GM12801 (cell line): ENCODE measurements around the gene C22orf15.

ENCODE experiments used
- TF ChIP-seq, protein P1 (sequence below): IDR thresholded peaks from one replicate; pipeline ENCODE4 v1.5.1; 2011; ENCODE audit warnings: control low read depth; ENCODE audit not compliant: insufficient read length; ENCODE audit errors: extremely low read depth

The C22orf15 gene

DNA sequence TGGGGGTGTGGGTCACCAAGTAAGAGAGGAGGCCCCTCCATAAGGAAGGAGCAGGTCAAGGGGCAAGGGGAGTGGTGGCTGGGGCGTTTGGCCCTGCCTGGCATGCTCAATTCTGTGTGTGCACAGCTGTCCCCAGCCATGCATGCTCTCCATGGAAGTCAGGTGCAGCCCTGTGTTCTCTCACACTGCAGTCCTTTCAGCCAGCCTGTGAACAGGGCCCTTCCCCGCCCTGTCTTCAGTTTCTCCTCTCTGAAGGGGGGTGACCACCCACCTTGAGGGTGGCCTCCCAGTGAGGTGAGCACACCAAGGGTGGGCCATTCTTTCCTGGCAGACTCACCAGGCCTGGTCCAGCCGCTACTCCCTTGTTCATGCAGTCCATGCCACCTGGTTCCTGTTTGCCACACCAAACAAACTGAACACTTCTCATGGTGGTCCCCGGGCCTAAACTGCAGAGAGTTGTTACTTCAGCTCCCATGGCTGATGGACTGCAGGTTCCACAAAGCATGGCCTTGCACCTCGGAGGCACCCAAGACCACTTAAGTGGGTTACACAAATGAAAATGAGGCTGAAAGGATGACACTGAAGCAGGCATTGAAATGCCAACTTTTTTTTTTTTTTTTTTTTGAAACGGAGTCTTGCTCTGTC lies 6.7 kb downstream of the C22orf15 start:
- TF ChIP-seq, protein P1, sequence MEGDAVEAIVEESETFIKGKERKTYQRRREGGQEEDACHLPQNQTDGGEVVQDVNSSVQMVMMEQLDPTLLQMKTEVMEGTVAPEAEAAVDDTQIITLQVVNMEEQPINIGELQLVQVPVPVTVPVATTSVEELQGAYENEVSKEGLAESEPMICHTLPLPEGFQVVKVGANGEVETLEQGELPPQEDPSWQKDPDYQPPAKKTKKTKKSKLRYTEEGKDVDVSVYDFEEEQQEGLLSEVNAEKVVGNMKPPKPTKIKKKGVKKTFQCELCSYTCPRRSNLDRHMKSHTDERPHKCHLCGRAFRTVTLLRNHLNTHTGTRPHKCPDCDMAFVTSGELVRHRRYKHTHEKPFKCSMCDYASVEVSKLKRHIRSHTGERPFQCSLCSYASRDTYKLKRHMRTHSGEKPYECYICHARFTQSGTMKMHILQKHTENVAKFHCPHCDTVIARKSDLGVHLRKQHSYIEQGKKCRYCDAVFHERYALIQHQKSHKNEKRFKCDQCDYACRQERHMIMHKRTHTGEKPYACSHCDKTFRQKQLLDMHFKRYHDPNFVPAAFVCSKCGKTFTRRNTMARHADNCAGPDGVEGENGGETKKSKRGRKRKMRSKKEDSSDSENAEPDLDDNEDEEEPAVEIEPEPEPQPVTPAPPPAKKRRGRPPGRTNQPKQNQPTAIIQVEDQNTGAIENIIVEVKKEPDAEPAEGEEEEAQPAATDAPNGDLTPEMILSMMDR, result no peak

DNA sequence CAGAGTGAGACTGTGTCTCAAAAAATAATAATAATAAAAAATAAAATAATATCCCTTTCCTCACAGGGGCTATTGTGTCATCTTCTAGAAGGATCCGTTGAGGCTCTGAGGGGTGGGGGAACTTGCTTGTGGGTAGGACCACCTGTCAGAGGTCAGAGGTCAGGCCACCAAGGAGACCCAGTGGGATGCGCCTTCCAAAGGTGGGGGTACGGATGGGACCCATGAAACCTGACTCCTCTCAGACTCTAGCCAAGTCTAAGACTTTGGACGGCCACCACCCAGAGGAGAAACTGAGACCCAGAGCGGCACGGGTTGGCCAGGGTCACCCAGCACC lies 9.5 kb downstream of the C22orf15 start:
- TF ChIP-seq, protein P1, result no peak

DNA sequence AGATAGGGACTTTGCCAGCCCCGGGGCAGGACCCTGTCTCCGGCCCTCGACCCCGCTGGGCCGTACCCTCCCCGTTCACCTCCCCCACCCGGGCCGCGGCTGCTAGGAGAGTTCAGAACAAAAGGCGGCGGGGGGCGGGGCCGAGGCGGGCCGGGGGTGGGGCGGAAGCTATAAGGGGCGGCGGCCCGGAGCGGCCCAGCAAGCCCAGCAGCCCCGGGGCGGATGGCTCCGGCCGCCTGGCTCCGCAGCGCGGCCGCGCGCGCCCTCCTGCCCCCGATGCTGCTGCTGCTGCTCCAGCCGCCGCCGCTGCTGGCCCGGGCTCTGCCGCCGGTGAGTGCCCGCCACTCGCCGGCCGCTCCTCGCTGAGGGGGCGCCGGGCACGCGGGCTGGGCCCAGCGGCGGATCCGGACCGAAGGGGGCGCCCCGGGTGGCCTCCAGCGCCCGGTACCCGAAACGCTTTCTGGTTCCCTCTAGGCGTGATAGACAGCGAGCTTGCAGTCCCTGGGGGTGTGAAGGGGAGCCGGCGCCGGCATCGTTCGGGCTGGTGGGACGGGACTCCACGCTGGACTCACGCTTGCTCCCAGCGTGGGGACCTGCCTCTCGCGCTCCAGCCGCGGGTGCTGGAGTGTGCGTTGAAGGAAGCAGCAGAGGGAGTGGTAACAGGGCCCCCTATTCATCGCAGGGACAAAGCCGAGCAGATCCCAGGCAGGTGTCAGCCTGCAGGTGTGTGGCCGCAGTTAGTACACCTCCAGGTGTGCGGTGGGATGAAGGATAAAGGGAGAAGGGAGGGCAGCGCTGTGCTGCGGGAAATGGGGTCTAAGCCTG lies 10.1 kb downstream of the C22orf15 start, which contains the start of gene MMP11:
Gene MMP11 (plus strand): TSS at position 201 of the 825 bp plus-strand sequence. CDS start 22 bp downstream, at position 223.
- TF ChIP-seq, protein P1, result no peak

DNA sequence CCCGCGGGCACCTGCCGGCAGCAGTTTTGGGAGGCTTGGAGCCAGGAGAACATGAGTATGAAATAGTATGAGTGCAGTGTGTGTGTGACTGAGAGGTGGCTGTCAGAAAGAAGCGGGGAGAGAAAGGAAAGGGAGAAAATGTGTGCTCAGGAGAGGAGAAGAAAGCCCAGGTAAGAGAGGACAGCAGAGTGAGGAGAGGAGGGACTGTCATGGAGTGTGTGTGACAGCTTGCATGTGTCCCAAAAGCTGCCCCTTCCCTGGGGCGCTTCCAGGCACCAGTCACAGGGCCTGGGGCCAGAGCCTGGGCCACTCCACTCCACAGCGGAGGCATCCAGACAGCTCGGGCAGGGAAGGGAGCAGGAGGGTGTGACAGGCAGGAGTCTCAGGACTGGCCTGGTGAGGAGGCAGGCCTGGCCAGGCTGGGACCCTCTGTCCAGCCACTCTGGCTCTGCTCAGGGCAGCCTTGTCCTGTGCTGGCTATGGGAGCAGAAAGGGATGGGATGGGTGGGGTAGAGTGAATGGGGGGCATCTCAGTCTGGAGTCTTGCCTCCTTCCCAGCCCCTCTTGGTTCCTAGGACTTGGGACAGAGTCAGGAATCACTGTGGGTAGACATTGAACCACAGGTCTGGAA lies 10.8 kb downstream of the C22orf15 start:
- TF ChIP-seq, protein P1, result no peak

DNA sequence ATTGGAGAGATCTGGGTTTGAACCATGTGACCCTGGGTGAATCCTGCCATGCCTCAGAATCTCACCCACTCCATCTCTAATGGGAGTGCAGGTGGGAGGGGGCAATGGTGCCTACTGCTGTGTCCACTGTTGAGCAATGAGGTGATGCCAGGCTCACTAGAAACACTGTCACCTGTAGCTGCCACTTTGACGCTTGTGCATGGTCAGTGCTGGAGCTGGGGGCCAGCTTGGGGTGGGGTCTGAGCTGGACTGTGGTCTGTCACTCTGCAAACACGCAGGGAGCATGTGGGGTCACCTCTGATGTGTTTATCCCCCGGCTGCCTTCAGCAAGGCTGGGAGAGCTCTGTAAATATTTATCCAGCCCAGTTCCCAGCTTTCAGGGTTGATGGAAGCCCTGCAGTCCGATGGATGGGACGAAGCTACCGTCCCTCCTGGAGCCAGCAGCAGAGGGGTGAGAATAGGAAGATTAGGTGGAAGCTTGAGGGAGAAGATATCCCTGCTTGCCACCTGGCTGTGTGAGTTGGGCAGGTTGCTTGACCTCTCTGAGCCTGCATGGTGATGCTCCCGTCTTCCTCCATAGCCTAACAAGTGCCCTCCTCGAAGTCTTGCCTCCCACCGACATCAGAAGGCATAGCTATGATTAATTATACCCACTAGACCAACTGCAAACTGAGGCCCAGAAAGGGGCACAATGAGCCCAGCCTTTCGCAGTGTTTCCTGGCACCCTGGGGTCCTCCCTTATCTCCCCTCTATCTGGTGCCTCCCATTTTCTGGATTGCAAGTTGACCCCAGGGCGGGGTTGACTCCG lies 11.5 kb downstream of the C22orf15 start:
- TF ChIP-seq, protein P1, result no peak

DNA sequence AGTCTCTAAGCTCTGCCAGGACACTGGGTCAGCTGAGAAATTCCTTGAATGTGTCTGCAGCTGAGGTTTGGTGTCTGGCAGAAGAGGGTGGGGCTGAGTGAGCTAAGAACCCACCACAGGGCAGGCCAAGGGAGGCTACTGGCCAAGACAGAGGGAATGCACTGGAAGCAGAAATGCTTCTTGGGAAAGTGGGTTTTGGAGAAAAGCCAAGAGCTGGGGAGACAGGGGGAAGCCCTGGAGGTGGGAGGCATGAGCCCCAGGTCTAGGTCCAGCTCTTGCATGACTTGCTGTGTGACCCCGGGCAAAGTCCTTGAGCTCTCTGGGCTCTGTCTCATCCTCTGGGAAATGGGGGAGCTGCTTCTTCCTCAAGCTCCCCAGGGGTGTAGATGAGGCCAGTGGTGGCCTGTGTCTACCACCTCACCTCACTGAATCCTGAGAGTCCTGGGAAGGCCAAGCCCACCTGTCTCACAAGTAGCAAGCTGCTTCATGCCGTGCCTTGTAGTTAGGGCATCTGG lies 12.2 kb downstream of the C22orf15 start:
- TF ChIP-seq, protein P1, result no peak

DNA sequence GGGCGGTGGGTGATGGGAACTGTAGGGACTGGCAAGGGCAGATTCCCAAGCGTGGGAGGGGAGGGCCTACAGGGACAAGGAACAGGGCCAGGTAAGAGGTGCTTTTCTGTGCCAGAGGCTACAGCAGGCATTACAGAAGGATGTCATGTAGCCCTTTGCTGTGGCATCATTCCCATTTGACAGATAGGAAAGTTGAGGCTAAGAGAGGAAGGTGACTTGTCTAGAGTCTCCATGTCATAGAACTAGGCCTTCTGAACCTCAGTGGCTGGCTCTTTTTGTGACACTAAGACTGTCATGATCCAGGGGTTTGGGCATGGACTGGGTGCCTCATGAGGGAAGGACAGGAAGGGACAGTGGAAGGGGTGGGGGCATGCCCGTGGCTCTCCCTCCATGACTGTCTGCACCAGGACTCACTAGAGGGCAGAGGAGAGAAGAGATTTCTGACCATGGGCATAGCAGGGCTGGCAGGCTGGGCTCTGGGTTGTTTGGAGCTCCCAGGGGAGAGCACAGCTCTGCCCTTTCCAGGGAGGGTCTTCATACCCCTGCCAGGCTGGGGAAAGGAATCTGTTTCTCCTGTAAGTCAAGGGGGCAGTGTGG lies 13.1 kb downstream of the C22orf15 start:
- TF ChIP-seq, protein P1, result no peak
